BLaER1 treated with 17β-estradiol and CSF1 and Interleukin-3, amounts not matched to agents 10 nM and 100 nM (cell line): ENCODE measurements around the gene PADI6.
A peak's percentile ranks its signal among the peaks of the same experiment; 100 is the strongest.
"Not testable (repeated sequence)": the region's sequence is repeated elsewhere in the genome, so short reads cannot be mapped to it uniquely, and the experiment has no call there.

Experiments used
- H3K27ac ChIP-seq, 11 experiments: shearing (Covaris generic); formaldehyde crosslinking; 2 replicates each; pipeline ENCODE4 v1.8.1; 2022
- H3K27me3 ChIP-seq, 11 experiments: shearing (Covaris generic); formaldehyde crosslinking; 2 replicates each; pipeline ENCODE4 v1.8.1; 2022
- H3K36me3 ChIP-seq, 11 experiments: shearing (Covaris generic); formaldehyde crosslinking; 2 replicates each; pipeline ENCODE4 v1.8.1; 2022
- H3K4me1 ChIP-seq, 10 experiments: shearing (Covaris generic); formaldehyde crosslinking; 2 replicates each; pipeline ENCODE4 v1.8.1; 2022
- H3K4me2 ChIP-seq, 11 experiments: shearing (Covaris generic); formaldehyde crosslinking; 2 replicates each; pipeline ENCODE4 v1.8.1; 2022
- H3K4me3 ChIP-seq, 10 experiments: shearing (Covaris generic); formaldehyde crosslinking; 2 replicates each; pipeline ENCODE4 v1.8.1; 2022
- H3K9ac ChIP-seq, 11 experiments: shearing (Covaris generic); formaldehyde crosslinking; 2 replicates each; pipeline ENCODE4 v1.8.1; 2022
- H3K9me3 ChIP-seq, 11 experiments: shearing (Covaris generic); formaldehyde crosslinking; replicated peaks in 1 of 11; 2 replicates each; pipeline ENCODE4 v1.8.1; 2022
- H4K20me1 ChIP-seq, 11 experiments: shearing (Covaris generic); formaldehyde crosslinking; 2 replicates each; pipeline ENCODE4 v1.8.1; 2022
- Cebpa-rat ChIP-seq, 11 experiments: shearing (Covaris generic); IDR thresholded peaks; 2 replicates each; pipeline ENCODE4 v1.8.1; 2022

Gene PADI6

GRCh38 chr1:17342014-17342441 is 30.0 kb upstream of the PADI6 start:
- TF ChIP-seq Cebpa-rat (IDR thresholded peaks at IDR 0.05): no peak
- H4K20me1 ChIP-seq: no peaks in the 10 kb centered on the region
- no peak overlapping the region for H3K9ac ChIP-seq
- peaks cover 9 to 34% (median 17%) of the 10 kb centered on the region in 11 experiments; a peak in 21 of 22 replicates for H3K9me3 ChIP-seq
- peak overlapping the region in 6 of 11 experiments; percentile 6 to 45 (median 26); a peak in 7 of 22 replicates for H3K4me2 ChIP-seq
- no peak overlapping the region for H3K4me3 ChIP-seq
- no peaks in the 10 kb centered on the region for H3K36me3 ChIP-seq
- no peaks in the 10 kb centered on the region for H3K27me3 ChIP-seq
- H3K27ac ChIP-seq: no peak overlapping the region
- peaks cover 0 to 14% (median 7%) of the 10 kb centered on the region in 10 experiments; a peak in 7 of 20 replicates for H3K4me1 ChIP-seq

- H3K9ac ChIP-seq, H3K27me3 ChIP-seq, H3K4me2 ChIP-seq, H3K4me3 ChIP-seq, H3K36me3 ChIP-seq, H3K27ac ChIP-seq, H4K20me1 ChIP-seq: not testable (repeated sequence)
- Histone ChIP-seq H3K9me3 (peaks cover 9 to 34% (median 17%) of the 10 kb centered on the region in 11 experiments; a peak in 21 of 22 replicates), H3K4me1 (peaks cover 12 to 41% (median 34%) of the 10 kb centered on the region in 10 experiments)
These were observed 26.5 kb upstream of the PADI6 start for GRCh38 chr1:17345506-17345905.

GRCh38 chr1:17346046-17346789 is 25.8 kb upstream of the PADI6 start:
- Histone ChIP-seq H3K27ac (no peak overlapping the region), H3K4me3 (no peak overlapping the region), H3K4me1 (peaks cover 12 to 48% (median 38%) of the 10 kb centered on the region in 10 experiments), H4K20me1 (no peaks in the 10 kb centered on the region; a peak in 1 of 22 replicates), H3K9ac (no peak overlapping the region), H3K36me3 (no peaks in the 10 kb centered on the region), H3K27me3 (no peaks in the 10 kb centered on the region), H3K9me3 (peaks cover 9 to 34% (median 17%) of the 10 kb centered on the region in 11 experiments; a peak in 21 of 22 replicates), H3K4me2 (no peak overlapping the region)
- TF ChIP-seq Cebpa-rat (IDR thresholded peaks at IDR 0.05): no peak

GRCh38 chr1:17347769-17348592 is 24.0 kb upstream of the PADI6 start:
- Histone ChIP-seq H4K20me1 (no peaks in the 10 kb centered on the region; a peak in 1 of 22 replicates), H3K9me3 (peaks cover 9 to 34% (median 17%) of the 10 kb centered on the region in 11 experiments; a peak in 21 of 22 replicates), H3K4me1 (peaks cover 12 to 51% (median 39%) of the 10 kb centered on the region in 10 experiments), H3K4me2 (peak overlapping the region; percentile 14 to 77 (median 66); a peak in 21 of 22 replicates), H3K4me3 (no peak overlapping the region), H3K9ac (peak overlapping the region in 1 of 11 experiments; percentile 60; a peak in 2 of 22 replicates), H3K27me3 (no peaks in the 10 kb centered on the region), H3K36me3 (no peaks in the 10 kb centered on the region), H3K27ac (peak overlapping the region in 4 of 11 experiments; percentile 25 to 75 (median 50); a peak in 7 of 22 replicates)
- TF ChIP-seq Cebpa-rat (IDR thresholded peaks at IDR 0.05): no peak

GRCh38 chr1:17348593-17349234 is 23.3 kb upstream of the PADI6 start:
- Histone ChIP-seq H3K9me3 (peaks cover 9 to 27% (median 15%) of the 10 kb centered on the region in 11 experiments; a peak in 21 of 22 replicates), H3K4me3 (no peak overlapping the region), H3K27ac (peak overlapping the region in 8 of 11 experiments; percentile 51 to 76 (median 66); a peak in 14 of 22 replicates), H3K4me1 (peaks cover 12 to 51% (median 39%) of the 10 kb centered on the region in 10 experiments), H3K27me3 (no peaks in the 10 kb centered on the region), H3K9ac (peak overlapping the region in 7 of 11 experiments; percentile 10 to 68 (median 55); a peak in 10 of 22 replicates), H4K20me1 (no peaks in the 10 kb centered on the region; a peak in 1 of 22 replicates), H3K36me3 (no peaks in the 10 kb centered on the region), H3K4me2 (peak overlapping the region; percentile 53 to 77 (median 67))
- TF ChIP-seq Cebpa-rat (IDR thresholded peaks at IDR 0.05): no peak

GRCh38 chr1:17350083-17350482 is 21.9 kb upstream of the PADI6 start:
- TF ChIP-seq Cebpa-rat (IDR thresholded peaks at IDR 0.05): no peak
- Histone ChIP-seq H4K20me1 (no peaks in the 10 kb centered on the region; a peak in 1 of 22 replicates), H3K4me2 (peak overlapping the region in 8 of 11 experiments; percentile 3 to 77 (median 50); a peak in 9 of 22 replicates), H3K4me3 (no peak overlapping the region), H3K9ac (no peak overlapping the region), H3K27me3 (no peaks in the 10 kb centered on the region), H3K27ac (peak overlapping the region in 4 of 11 experiments; percentile 69 to 76 (median 73); a peak in 3 of 22 replicates), H3K4me1 (peaks cover 12 to 54% (median 39%) of the 10 kb centered on the region in 10 experiments), H3K9me3 (peaks cover 4 to 15% (median 11%) of the 10 kb centered on the region in 11 experiments; a peak in 19 of 22 replicates), H3K36me3 (no peaks in the 10 kb centered on the region)

- H3K27me3 ChIP-seq: no peaks in the 10 kb centered on the region
- no peak overlapping the region for H3K4me3 ChIP-seq
- H3K36me3 ChIP-seq: no peaks in the 10 kb centered on the region
- no peak overlapping the region for H3K27ac ChIP-seq
- H4K20me1 ChIP-seq: no peaks in the 10 kb centered on the region; a peak in 1 of 22 replicates
- H3K9me3 ChIP-seq: peaks cover 0 to 6% (median 2%) of the 10 kb centered on the region in 11 experiments; a peak in 16 of 22 replicates
- TF ChIP-seq Cebpa-rat (IDR thresholded peaks at IDR 0.05): no peak
- peaks cover 17 to 63% (median 46%) of the 10 kb centered on the region in 10 experiments for H3K4me1 ChIP-seq
- no peak overlapping the region for H3K9ac ChIP-seq
- peak overlapping the region in 5 of 11 experiments; percentile 28 to 77 (median 76); a peak in 6 of 22 replicates for H3K4me2 ChIP-seq
These were observed 21.0 kb upstream of the PADI6 start for GRCh38 chr1:17350928-17351446.

GRCh38 chr1:17351598-17352324 is 20.2 kb upstream of the PADI6 start:
- Histone ChIP-seq H3K4me2 (peak overlapping the region in 4 of 11 experiments; percentile 14 to 56 (median 36); a peak in 6 of 22 replicates), H3K36me3 (no peaks in the 10 kb centered on the region), H3K4me3 (no peak overlapping the region), H3K27me3 (no peaks in the 10 kb centered on the region), H3K4me1 (peaks cover 22 to 71% (median 54%) of the 10 kb centered on the region in 10 experiments), H3K27ac (no peak overlapping the region), H4K20me1 (no peaks in the 10 kb centered on the region; a peak in 1 of 22 replicates), H3K9me3 (no peaks in the 10 kb centered on the region), H3K9ac (no peak overlapping the region)
- TF ChIP-seq Cebpa-rat (IDR thresholded peaks at IDR 0.05): no peak
